ENCODE measurements around the gene SET. TPM values are rescaled to one million over a fixed set of nuclear protein-coding genes. Genes with fewer than 3 reads are reported as not detected.
"Not testable (repeated sequence)": the region's sequence is repeated elsewhere in the genome, so short reads cannot be mapped to it uniquely, and the experiment has no call there.

Gene SET
- total RNA-seq, 1 donor from 2014 or later: 382 TPM

GRCh38 chr9:128687453-128687852 is 1.6 kb upstream of the SET start:
- H3K27ac Mint-ChIP-seq (ENCODE audit: unreplicated experiment): no peak overlapping the region
- no peak for TF ChIP-seq CTCF (IDR thresholded peaks at IDR 0.05)
- no peak for DNase-seq (ENCODE audit: extremely low spot score, unreplicated experiment)
- peaks cover 12% of the 10 kb centered on the region for H3K36me3 Mint-ChIP-seq (ENCODE audit: unreplicated experiment)
- H3K4me3 Mint-ChIP-seq (ENCODE audit: unreplicated experiment): no peak overlapping the region
- peaks cover 56% of the 10 kb centered on the region for H3K4me1 Mint-ChIP-seq (ENCODE audit: unreplicated experiment)
- no peaks in the 10 kb centered on the region for H3K9me3 Mint-ChIP-seq (ENCODE audit: unreplicated experiment)
- no peaks in the 10 kb centered on the region for H3K27me3 Mint-ChIP-seq (ENCODE audit: unreplicated experiment)

GRCh38 chr9:128689293-128689774 is 312 bp downstream of the SET start:
- peaks cover 24% of the 10 kb centered on the region for H3K36me3 Mint-ChIP-seq (ENCODE audit: unreplicated experiment)
- no peaks in the 10 kb centered on the region for H3K9me3 Mint-ChIP-seq (ENCODE audit: unreplicated experiment)
- H3K4me1 Mint-ChIP-seq (ENCODE audit: unreplicated experiment): peaks cover 45% of the 10 kb centered on the region
- peak overlapping the region; percentile 54 for H3K4me3 Mint-ChIP-seq (ENCODE audit: unreplicated experiment)
- no peaks in the 10 kb centered on the region for H3K27me3 Mint-ChIP-seq (ENCODE audit: unreplicated experiment)
- no peak overlapping the region for H3K27ac Mint-ChIP-seq (ENCODE audit: unreplicated experiment)
- TF ChIP-seq CTCF (IDR thresholded peaks at IDR 0.05): no peak
- no peak for DNase-seq (ENCODE audit: extremely low spot score, unreplicated experiment)

GRCh38 chr9:128689820-128690683 is 1.0 kb downstream of the SET start:
- Mint-ChIP-seq H3K9me3 (ENCODE audit: unreplicated experiment) (no peaks in the 10 kb centered on the region), H3K4me3 (ENCODE audit: unreplicated experiment) (peak overlapping the region; percentile 99), H3K4me1 (ENCODE audit: unreplicated experiment) (peaks cover 39% of the 10 kb centered on the region), H3K36me3 (ENCODE audit: unreplicated experiment) (peaks cover 30% of the 10 kb centered on the region), H3K27me3 (ENCODE audit: unreplicated experiment) (no peaks in the 10 kb centered on the region), H3K27ac (ENCODE audit: unreplicated experiment) (peak overlapping the region; percentile 93)
- no peak for DNase-seq (ENCODE audit: extremely low spot score, unreplicated experiment)
- no peak for TF ChIP-seq CTCF (IDR thresholded peaks at IDR 0.05)

GRCh38 chr9:128690684-128691034 is 1.6 kb downstream of the SET start:
- peak overlapping the region; percentile 93 for H3K27ac Mint-ChIP-seq (ENCODE audit: unreplicated experiment)
- peaks cover 34% of the 10 kb centered on the region for H3K36me3 Mint-ChIP-seq (ENCODE audit: unreplicated experiment)
- H3K4me3 Mint-ChIP-seq (ENCODE audit: unreplicated experiment): peak overlapping the region; percentile 99
- no peak for TF ChIP-seq CTCF (IDR thresholded peaks at IDR 0.05)
- no peak for DNase-seq (ENCODE audit: extremely low spot score, unreplicated experiment)
- no peaks in the 10 kb centered on the region for H3K27me3 Mint-ChIP-seq (ENCODE audit: unreplicated experiment)
- H3K4me1 Mint-ChIP-seq (ENCODE audit: unreplicated experiment): peaks cover 33% of the 10 kb centered on the region
- H3K9me3 Mint-ChIP-seq (ENCODE audit: unreplicated experiment): no peaks in the 10 kb centered on the region

- peaks cover 29% of the 10 kb centered on the region for H3K4me1 Mint-ChIP-seq (ENCODE audit: unreplicated experiment)
- not testable (repeated sequence) for H3K9me3 Mint-ChIP-seq (ENCODE audit: unreplicated experiment)
- peaks cover 45% of the 10 kb centered on the region for H3K36me3 Mint-ChIP-seq (ENCODE audit: unreplicated experiment)
These were observed 4.7 kb downstream of the SET start for GRCh38 chr9:128693738-128694137.

More at GRCh38 chr9:128693738-128694137, 4.7 kb downstream of the SET start:
- not testable (repeated sequence) for H3K27ac Mint-ChIP-seq (ENCODE audit: unreplicated experiment); H3K4me3 Mint-ChIP-seq (ENCODE audit: unreplicated experiment); H3K27me3 Mint-ChIP-seq (ENCODE audit: unreplicated experiment); DNase-seq (ENCODE audit: extremely low spot score, unreplicated experiment)

Measured in osteocyte (in vitro differentiated cells).